Tibial nerve (tissue), 4 donors: ENCODE data around the gene NDUFA13.

ENCODE experiments used
- CTCF ChIP-seq, 5 experiments: fragments of 200-600 bp in 3 of 5; fragments of 450-650 bp in 2 of 5; sonication (generic) in 3 of 5; IDR thresholded peaks; one replicate each; pipeline ENCODE4 v1.5.1; 2016 to 2019; ENCODE audit warnings: antibody characterized with exemption in 5 of 5, mild to moderate bottlenecking in 3 of 5, moderate library complexity in 2 of 5
- EP300 ChIP-seq, 2 donors: sonication (generic); formaldehyde crosslinking; IDR thresholded peaks; one replicate each; pipeline ENCODE4 v1.6.1; 2017; ENCODE audit warnings: antibody characterized with exemption in 2 of 2, mild to moderate bottlenecking in 1 of 2

GRCh38 chr19:19480688-19481087, 35.3 kb upstream of the NDUFA13 start:
- TF ChIP-seq CTCF (IDR thresholded peaks at IDR 0.05): no peak
- no peak for TF ChIP-seq EP300 (IDR thresholded peaks at IDR 0.05)
